Activated CD4-positive, CD25-positive, alpha-beta regulatory T cell (primary cell): ENCODE results near the gene TOP3A.

Experiments
- DNase-seq, 4 experiments: peaks; one replicate each; lab custom pipeline; 2025; lab: John Stamatoyannopoulos, UW

The TOP3A gene

GRCh38 chr17:18280249-18280648 is 34.5 kb downstream of the TOP3A start:
- no peak for DNase-seq

DNA sequence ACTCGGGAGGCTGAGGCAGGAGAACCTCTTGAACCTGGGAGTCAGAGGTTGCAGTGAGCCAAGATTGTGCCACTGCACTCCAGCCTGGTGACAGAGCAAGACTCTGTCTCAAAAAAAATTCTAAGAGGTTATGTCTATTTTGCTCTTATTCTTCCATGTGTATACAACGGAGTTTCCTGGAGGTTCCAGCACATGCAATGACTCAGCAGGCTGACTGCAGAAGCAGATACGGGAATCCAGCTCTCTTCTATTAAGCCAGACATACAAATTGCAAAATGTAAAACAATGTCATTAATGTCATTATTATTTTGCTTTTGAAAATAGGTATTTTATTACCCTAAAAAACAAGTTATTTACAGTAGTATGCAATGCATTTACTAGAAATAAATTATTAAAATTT is 35.9 kb downstream of the TOP3A start:
- DNase-seq: no peak

DNA sequence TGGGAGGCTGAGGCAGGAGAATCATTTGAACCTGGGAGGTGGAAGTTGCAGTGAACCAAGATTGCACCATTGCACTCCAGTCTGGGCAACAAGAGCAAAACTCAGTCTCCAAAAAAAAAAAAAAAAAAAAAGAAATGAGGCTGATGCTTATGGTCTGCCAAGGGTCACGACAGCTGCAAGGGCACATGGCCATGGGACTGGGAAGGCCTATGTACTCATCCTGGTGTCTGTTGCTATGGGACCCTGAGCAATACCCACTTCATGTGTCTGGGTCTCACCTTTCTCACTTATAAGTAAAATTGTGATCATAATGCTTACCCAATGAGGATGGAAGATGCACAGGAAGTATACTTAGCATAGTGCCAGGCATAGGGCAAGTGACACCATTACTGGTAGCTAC is 37.7 kb downstream of the TOP3A start:
- no peak for DNase-seq

DNA sequence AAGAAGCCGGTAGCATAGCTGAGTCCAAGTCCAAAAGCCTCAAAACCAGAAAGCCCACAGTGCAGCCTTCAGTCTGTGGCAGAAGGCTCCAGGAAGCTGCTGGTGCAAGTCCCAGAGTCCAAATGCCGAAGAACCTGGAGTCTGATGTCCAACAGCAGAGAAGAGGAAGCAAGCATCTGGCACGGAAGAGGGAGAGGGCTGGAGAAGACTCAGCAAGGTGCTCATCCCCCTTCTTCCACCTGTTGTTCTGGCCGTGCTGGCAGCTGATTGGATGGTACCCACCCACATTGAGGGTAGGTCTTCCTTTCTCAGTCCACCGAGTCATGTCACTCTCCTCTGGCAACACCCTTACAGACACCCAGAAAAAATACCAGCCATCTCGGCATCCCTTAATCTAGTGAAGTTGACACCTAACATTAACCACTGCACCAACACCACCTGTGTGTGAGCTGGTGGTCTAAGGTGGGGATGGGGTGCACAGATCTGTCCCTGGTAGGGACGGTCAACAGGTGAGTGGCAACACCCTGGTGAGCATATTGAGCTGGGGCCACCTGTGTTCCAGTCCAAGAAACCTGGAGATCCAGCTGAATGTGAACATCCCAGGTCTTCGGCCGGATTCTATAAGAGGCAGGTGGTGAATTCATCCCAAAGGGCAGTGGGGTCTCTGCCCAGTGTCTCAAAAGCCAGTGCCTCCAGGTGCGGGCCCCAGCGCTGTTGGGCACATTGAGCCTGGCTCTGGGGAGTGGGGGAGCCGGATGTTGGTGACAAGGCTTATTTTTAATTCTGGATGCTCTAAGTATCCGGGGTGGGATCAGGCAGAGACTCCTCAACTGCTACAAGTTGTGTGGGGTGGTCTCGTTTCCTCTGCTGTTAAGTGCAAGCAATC is 44.5 kb downstream of the TOP3A start:
- no peak for DNase-seq

- DNase-seq: no peak
Measured at GRCh38 chr17:18267927-18268711, 46.7 kb downstream of the TOP3A start.

DNA sequence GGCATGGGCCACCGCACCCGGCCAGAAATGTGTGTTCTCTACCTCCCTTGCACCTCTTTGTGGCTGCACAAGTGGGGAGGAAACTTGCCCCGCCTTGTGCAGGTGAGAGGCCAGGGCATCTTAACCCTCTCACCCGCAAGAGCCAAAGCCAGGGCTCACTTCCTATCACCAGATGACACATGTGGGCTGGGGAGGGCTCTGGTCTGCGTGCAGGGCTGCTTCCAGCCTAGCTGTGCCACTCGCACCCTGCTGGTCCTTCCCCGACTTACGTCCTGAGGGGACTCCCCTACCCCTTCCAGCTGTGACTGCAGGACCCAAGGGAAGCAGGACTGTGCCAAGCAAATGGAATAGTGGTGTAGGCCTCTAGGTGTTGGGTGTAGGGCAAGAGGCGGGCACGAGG is 47.4 kb downstream of the TOP3A start:
- DNase-seq: no peak

DNA sequence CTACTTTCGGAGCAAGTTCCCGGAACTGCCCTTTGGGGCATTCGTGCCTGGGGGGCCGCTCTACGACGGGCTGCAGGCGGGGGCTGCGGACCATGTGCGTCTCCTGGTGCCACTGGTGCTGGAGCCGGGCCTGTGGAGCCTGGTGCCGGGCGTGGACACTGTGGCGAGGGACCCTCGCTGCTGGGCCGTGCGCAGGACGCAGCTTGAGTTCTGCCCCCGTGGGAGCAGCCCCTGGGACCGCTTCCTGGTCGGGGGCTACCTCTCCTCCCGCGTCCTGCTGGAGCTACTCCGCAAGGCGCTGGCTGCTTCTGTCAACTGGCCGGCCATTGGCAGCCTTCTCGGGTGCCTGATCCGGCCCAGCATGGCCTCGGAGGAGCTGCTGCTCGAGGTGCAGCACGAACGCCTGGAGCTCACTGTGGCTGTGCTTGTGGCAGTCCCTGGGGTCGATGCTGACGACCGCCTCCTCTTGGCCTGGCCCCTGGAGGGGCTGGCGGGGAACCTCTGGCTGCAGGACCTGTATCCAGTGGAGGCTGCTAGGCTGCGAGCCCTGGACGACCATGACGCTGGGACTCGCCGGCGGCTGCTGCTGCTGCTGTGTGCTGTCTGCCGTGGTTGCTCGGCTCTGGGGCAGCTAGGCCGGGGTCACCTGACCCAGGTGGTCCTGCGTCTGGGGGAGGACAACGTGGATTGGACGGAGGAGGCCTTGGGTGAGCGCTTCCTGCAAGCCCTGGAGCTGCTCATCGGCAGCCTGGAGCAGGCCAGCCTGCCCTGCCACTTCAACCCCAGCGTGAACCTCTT is 50.7 kb downstream of the TOP3A start:
- no peak for DNase-seq

- DNase-seq: no peak
Measured at GRCh38 chr17:18262641-18263040, 52.2 kb downstream of the TOP3A start.

DNA sequence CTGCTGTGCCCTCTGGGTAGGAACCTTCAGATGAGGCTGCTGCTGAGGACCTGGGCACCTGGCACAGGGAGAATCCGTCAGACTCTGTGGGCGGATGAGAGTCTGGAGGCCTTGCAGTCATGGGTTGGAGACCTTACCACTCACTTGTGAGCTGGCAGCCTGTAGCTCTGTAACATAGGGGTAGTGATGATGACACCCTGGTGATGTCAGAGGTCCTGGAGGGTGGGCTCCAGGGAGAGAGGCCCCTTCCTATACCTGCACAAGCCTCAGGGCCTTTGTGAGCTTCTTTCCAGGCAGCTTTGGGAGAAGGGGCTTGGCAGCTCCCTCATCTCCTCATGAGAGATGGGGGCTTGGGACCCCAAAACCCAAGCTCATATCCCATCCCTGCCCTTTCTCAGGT is 52.7 kb downstream of the TOP3A start:
- DNase-seq: no peak

GRCh38 chr17:18261659-18262058 is 53.1 kb downstream of the TOP3A start:
- DNase-seq: no peak

DNA sequence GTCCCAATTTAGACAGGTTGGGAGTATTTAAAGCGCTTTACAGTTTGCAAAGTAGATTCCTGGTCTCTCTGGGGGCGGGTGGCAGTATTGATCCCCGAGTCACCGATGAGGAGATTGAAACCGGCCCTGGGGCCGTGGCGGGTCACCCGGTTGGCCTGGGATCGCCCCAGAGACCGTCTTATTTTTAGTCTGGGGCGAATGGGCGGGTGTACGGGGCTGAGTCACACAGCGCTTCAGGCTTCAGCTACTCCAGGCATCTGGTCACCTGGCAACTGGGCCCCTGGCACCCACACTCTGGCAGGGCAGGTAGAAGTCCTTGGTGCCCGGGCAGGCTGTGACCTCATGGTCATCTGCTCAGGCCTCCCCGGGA is 53.7 kb downstream of the TOP3A start:
- DNase-seq: no peak

GRCh38 chr17:18260332-18261145 is 54.3 kb downstream of the TOP3A start, which contains the start of gene MIEF2:
TSS of gene MIEF2 (plus strand) at chr17:18260662. CDS start at chr17:18262721, 2,059 bp downstream.
- peak; percentile 83 to 88 (median 86) for DNase-seq

- no peak for DNase-seq
Measured at GRCh38 chr17:18259621-18260331, 55.0 kb downstream of the TOP3A start.

DNA sequence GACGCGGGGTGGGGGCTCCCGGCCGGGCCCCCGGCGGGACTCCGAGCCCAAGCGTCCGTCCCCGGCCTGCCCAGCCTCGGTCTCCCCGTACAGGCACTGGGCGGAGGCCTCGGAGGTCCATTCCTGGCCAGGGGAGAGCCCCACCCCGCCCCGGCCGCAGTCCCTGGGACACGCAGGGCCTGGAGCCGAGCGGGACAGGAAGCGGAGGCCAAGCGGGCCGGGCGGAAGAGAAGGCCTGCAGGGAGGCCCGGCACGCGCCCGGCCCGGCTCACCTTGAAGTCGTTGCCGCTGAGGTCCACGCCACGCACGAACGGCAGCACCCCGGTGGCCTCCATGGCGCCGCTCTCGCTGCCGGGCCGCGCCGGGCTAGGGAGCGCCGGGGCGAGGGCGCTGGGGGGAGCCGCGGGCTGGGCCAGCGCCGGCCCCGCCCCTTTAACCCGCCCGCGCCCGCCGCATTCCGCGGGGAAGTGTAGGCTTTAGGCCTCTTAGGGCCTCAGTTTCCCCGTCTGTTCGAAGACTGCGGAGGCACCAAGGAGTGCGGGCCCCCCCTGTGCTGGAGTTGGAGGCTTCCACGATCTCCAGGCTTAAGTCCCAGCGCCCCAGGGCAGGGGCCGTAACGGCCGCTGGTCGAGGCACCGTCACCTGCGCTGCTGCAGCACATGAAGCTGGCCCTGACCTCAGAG is 56.3 kb downstream of the TOP3A start, which contains the start of gene FLII:
Gene FLII (minus strand): TSS at position 383 of the 683 bp plus-strand sequence. CDS start 48 bp downstream, at position 335.
- DNase-seq: peak; percentile 27 to 45 (median 28)

DNA sequence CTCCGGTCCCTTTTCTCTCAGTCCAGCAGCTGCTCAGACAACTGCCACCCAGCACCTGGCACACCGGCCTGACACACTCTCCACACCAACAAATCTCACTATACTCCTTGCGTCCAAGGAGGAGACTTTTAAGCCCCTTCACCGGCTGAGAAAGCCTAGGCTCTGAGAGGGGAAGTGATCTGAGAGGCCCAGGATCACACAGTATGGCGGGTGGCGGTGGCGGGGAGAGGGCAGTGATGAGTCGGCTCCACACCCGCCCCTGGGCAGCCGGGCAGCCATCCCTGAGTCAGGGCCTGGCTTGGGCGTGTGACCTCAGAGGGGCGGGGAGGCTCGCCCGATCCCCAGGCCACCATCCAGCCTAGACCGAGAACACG is 56.8 kb downstream of the TOP3A start:
- peak in 2 of 4 experiments; percentile 17 to 23 for DNase-seq

- DNase-seq: no peak
Measured at GRCh38 chr17:18257268-18257981, 57.4 kb downstream of the TOP3A start.

DNA sequence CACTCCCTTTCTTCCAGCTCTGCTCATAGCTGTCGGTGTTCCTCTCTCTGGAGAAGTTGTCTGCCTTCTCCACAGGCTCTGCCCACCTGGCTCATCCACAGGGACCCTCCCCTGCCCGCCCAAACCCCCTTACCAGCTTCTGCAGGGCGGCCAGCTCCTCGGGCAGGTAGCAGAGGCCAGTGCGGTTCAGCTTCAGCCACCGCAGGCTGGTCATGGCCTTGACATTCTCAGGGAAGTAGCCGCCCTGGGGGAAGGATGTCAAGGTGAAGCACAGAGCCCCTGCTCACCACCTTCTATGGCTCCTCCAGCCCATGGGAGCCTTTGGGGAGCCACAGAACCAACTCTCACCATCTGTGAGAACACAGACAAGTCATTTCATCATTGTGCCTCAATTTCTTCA is 58.0 kb downstream of the TOP3A start:
- no peak for DNase-seq

DNA sequence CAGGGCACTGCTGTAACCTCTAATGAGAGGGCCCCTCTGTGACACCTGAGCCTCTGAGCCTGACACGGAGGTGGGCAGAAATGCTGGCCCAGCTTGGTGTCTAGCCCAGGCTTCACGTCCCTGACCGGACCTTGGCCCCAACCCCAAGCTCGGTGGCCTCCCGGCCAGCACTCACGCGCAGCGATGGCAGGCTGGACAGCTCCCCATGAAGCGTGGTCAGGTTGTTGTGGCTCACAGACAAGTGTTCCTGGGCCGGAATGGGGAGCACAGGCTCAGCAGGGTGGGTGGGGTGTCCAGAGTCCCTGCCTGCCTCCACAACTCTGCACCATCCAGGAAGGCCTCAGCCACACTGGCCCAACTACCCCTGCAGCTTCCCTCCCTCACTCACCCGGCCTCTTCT is 58.4 kb downstream of the TOP3A start:
- DNase-seq: no peak

DNA sequence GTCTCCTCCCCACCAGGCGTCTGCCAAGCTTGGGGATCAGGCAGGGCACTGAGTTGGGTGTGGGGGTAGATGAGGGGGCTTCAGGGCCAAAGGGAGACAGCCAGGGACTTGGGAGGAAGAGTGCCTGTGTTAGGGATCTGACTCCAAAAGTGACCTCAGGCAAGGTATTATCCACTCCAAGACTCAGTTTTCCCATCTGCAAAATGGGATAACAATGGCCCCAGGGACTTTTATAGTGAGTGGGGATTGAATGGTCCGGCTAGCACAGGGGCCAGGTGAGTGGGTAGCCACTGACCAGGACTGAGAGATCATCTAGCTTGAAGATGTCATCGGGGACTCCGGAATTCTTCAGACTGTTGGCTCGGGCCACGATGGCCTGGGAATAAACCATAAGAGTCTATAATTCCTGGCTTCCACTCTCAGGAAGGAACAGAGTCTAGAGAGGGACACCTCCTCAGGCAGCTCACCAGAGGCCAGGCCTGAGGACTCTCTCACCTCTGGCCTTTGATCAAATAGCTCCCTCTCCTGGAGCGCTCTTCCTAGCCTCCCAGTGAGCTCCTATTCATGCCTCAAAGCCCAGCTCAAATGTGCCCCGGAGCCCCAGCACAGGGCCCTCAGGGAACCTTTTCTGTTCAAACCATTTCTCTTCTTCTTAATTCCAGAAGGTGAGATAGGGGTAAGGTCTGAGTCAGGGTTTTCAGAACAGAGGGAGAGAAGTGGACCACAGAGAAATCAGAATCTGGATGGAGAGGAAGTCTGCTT is 59.7 kb downstream of the TOP3A start:
- DNase-seq: no peak
